SK-N-SH (cell line): ENCODE results near the gene MTA2. TPM values are rescaled to one million over a fixed set of nuclear protein-coding genes. Genes with fewer than 3 reads are reported as not detected.

Experiments used
- CTCF ChIA-PET: fragments of 300-600, 350-600 bp; formaldehyde crosslinking; extraction: SDS; loops from one replicate; lab custom pipeline; 2021; lab: Yijun Ruan, JAX
- POLR2A ChIA-PET: fragments of 350-600 bp; sonication (Branson Sonifier 250); formaldehyde crosslinking; extraction: SDS; loops from one replicate; lab custom pipeline; 2020; ENCODE audit warnings: antibody characterized with exemption, inconsistent platforms; lab: Yijun Ruan, JAX
- DNase-seq: peaks from one replicate; pipeline ENCODE4 v3.0.0; 2012
- H2AFZ ChIP-seq: fragments of 200-600 bp; sonication (generic); 2 replicates; pipeline ENCODE4 v1.8.1; 2016; ENCODE audit warnings: antibody characterized with exemption, mild to moderate bottlenecking, low read depth
- H3F3A ChIP-seq: fragments of 200-600 bp; sonication (generic); replicated peaks from 2 replicates; pipeline ENCODE3; 2016; ENCODE audit warnings: antibody characterized with exemption, mild to moderate bottlenecking; ENCODE audit not compliant: insufficient read depth
- H3K27ac ChIP-seq, 2 experiments: fragments of 200-500 bp in 1 of 2; fragments of 200-600 bp in 1 of 2; sonication (Bioruptor generic) in 1 of 2; sonication (generic), shearing (Covaris generic) in 1 of 2; 2 replicates each; pipeline versions ENCODE4 v1.5.1 to v1.6.1; 2014 to 2016; ENCODE audit warnings: low read depth in 2 of 2, inconsistent platforms in 1 of 2, low read length in 1 of 2, mild to moderate bottlenecking in 1 of 2, mixed read lengths in 1 of 2
- H3K27me3 ChIP-seq: fragments of 200-600 bp; sonication (generic), shearing (Covaris generic); 2 replicates; pipeline ENCODE4 v1.6.1; 2016; ENCODE audit warnings: mixed run types; ENCODE audit not compliant: insufficient read depth
- H3K36me3 ChIP-seq, 2 experiments: fragments of 200-500 bp in 1 of 2; fragments of 200-600 bp in 1 of 2; sonication (Bioruptor generic) in 1 of 2; sonication (generic) in 1 of 2; replicated peaks in 1 of 2; 2 replicates each; pipeline versions ENCODE3 to v1.5.1; 2014 to 2016; ENCODE audit warnings: low read length in 1 of 2, mild to moderate bottlenecking in 1 of 2; ENCODE audit not compliant: insufficient read depth in 2 of 2, control insufficient read depth in 1 of 2
- H3K4me1 ChIP-seq, 2 experiments: fragments of 200-500 bp in 1 of 2; fragments of 200-600 bp in 1 of 2; sonication (Bioruptor generic) in 1 of 2; sonication (generic), shearing (Covaris generic) in 1 of 2; 2 replicates each; pipeline versions ENCODE4 v1.5.1 to v1.6.1; 2014 to 2016; ENCODE audit warnings: low read depth in 1 of 2, low read length in 1 of 2, mixed run types in 1 of 2; ENCODE audit not compliant: insufficient read depth in 2 of 2, control insufficient read depth in 1 of 2
- H3K4me2 ChIP-seq: fragments of 200-600 bp; sonication (generic), shearing (Covaris generic); 2 replicates; pipeline ENCODE4 v1.6.1; 2017; ENCODE audit warnings: mixed run types
- H3K4me3 ChIP-seq, 2 experiments: fragments of 200-500 bp in 1 of 2; fragments of 200-600 bp in 1 of 2; sonication (Bioruptor generic) in 1 of 2; sonication (generic), shearing (Covaris generic) in 1 of 2; 2 replicates each; pipeline versions ENCODE4 v1.5.1 to v1.8.1; 2014 to 2016; ENCODE audit warnings: low read depth in 2 of 2, inconsistent platforms in 1 of 2, low read length in 1 of 2, mild to moderate bottlenecking in 1 of 2, mixed read lengths in 1 of 2, moderate library complexity in 1 of 2
- H3K79me2 ChIP-seq: fragments of 200-600 bp; sonication (generic); 2 replicates; pipeline ENCODE4 v1.8.1; 2017; ENCODE audit warnings: mild to moderate bottlenecking; ENCODE audit not compliant: insufficient read depth
- H3K9ac ChIP-seq: fragments of 200-600 bp; sonication (generic); 2 replicates; pipeline ENCODE4 v1.6.1; 2017; ENCODE audit warnings: mixed run types
- H3K9me2 ChIP-seq: fragments of 200-600 bp; sonication (generic); 2 replicates; pipeline ENCODE4 v1.6.1; 2017; ENCODE audit warnings: mixed run types
- H3K9me3 ChIP-seq: fragments of 200-600 bp; sonication (generic); 2 replicates; pipeline ENCODE4 v1.6.1; 2017; ENCODE audit warnings: mixed run types, mild to moderate bottlenecking, moderate library complexity
- H4K20me1 ChIP-seq: fragments of 200-600 bp; sonication (generic); 2 replicates; pipeline ENCODE4 v1.6.1; 2017; ENCODE audit warnings: mild to moderate bottlenecking, mixed run types; ENCODE audit not compliant: insufficient read depth
- CHD2 ChIP-seq: fragments of 150-350 bp; IDR thresholded peaks from 2 replicates; pipeline ENCODE4 v1.6.1; 2018; ENCODE audit warnings: low read length; ENCODE audit not compliant: partially characterized antibody
- ELF1 ChIP-seq: IDR thresholded peaks from 2 replicates; pipeline ENCODE4 v1.4.0; 2012
- EP300 ChIP-seq, 2 experiments: IDR thresholded peaks; 2 replicates each; pipeline versions ENCODE4 v1.4.0 to v1.6.1; 2012; ENCODE audit warnings: borderline replicate concordance in 1 of 2, low read depth in 1 of 2, low read length in 1 of 2
- EZH2phosphoT487 ChIP-seq: fragments of 200-600 bp; sonication (generic); IDR thresholded peaks from 2 replicates; pipeline ENCODE4 v1.6.1; 2017; ENCODE audit warnings: low read depth, mixed run types, mild to moderate bottlenecking, antibody characterized with exemption, moderate library complexity, borderline replicate concordance
- FOXM1 ChIP-seq: IDR thresholded peaks from 2 replicates; pipeline ENCODE4 v1.4.0; 2012; ENCODE audit warnings: low read depth, mild to moderate bottlenecking
- GABPA ChIP-seq: IDR thresholded peaks from 2 replicates; pipeline ENCODE4 v1.4.0; 2012; ENCODE audit warnings: low read depth, mild to moderate bottlenecking
- IRF3 ChIP-seq: fragments of 150-350 bp; IDR thresholded peaks from 2 replicates; pipeline ENCODE4 v1.6.1; 2016; ENCODE audit warnings: mild to moderate bottlenecking, low read depth, low read length
- MEF2A ChIP-seq: IDR thresholded peaks from 2 replicates; pipeline ENCODE4 v1.4.0; 2012; ENCODE audit warnings: low read depth, borderline replicate concordance
- PBX3 ChIP-seq: IDR thresholded peaks from 2 replicates; pipeline ENCODE4; 2012
- RCOR1 ChIP-seq: fragments of 150-350 bp; IDR thresholded peaks from 2 replicates; pipeline ENCODE4 v1.6.1; 2017; ENCODE audit warnings: antibody characterized with exemption, low read length
- RFX5 ChIP-seq: IDR thresholded peaks from 2 replicates; pipeline ENCODE4 v1.6.1; 2012; ENCODE audit warnings: mild to moderate bottlenecking, improper control_type of control experiment, low read length
- RXRA ChIP-seq: IDR thresholded peaks from 2 replicates; pipeline ENCODE4 v1.4.0; 2012; ENCODE audit warnings: low read depth, mild to moderate bottlenecking, borderline replicate concordance
- SIN3A ChIP-seq: IDR thresholded peaks from 2 replicates; pipeline ENCODE4 v1.6.1; 2012; ENCODE audit warnings: low read depth, mild to moderate bottlenecking, low read length, moderate library complexity, borderline replicate concordance
- SMC3 ChIP-seq: IDR thresholded peaks from 2 replicates; pipeline ENCODE4 v1.6.1; 2012; ENCODE audit warnings: low read depth, low read length, improper control_type of control experiment
- TAF1 ChIP-seq: IDR thresholded peaks from 2 replicates; pipeline ENCODE4 v1.6.1; 2012; ENCODE audit warnings: low read depth, mild to moderate bottlenecking, low read length, moderate library complexity, borderline replicate concordance
- TCF12 ChIP-seq: IDR thresholded peaks from 2 replicates; pipeline ENCODE4 v1.4.0; 2012
- USF1 ChIP-seq: IDR thresholded peaks from 2 replicates; pipeline ENCODE4 v1.4.0; 2012; ENCODE audit warnings: low read depth, borderline replicate concordance
- USF2 ChIP-seq: fragments of 150-350 bp; IDR thresholded peaks from 2 replicates; pipeline ENCODE4 v1.6.1; 2017; ENCODE audit warnings: antibody characterized with exemption, low read length, low read depth, borderline replicate concordance
- WGBS: methylation state at CpG from one replicate; pipeline ENCODE4 v1.1.6; 2017; ENCODE audit warnings: low lambda C conversion rate; 5-methylcytosine and 5-hydroxymethylcytosine counted together
- polyA plus RNA-seq, 3 experiments: library from polyadenylated mRNA; depleted of rRNA; stranded (reverse); fragments of >200 nt; gene quantifications; 2 replicates each; pipeline ENCODE4 v1.2.3, GENCODE V29; 2012

Gene MTA2
- polyA plus RNA-seq, 1 of the 3 experiments (the other 2 are of a cell fraction) = 18.4 TPM

- TF ChIP-seq EP300 (IDR thresholded peaks at IDR 0.05; ENCODE audit: borderline replicate concordance in 1 of 2, low read depth in 1 of 2, low read length in 1 of 2) (peak in 1 of 2 experiments; percentile 42; a peak in 1 of 4 replicates), TAF1 (no peak), EZH2phosphoT487 (no peak), TCF12 (peak; percentile 64), ELF1 (no peak), FOXM1 (no peak), SIN3A (0 out of 2 replicates have a peak, but pooled peaks have one; percentile 29), RFX5 (peak; percentile 100), CHD2 (no peak), GABPA (peak; percentile 47; the same call in 1 of the 2 replicates), IRF3 (0 out of 2 replicates have a peak, but pooled peaks have one; percentile 29), RCOR1 (no peak)
Measured at GRCh38 chr11:62556108-62556874, 45.4 kb downstream of the MTA2 start (continued).

GRCh38 chr11:62555464-62556107 lies 46.1 kb downstream of the MTA2 start:
- Histone ChIP-seq H3K4me1 (peaks cover 38 to 74% of the 10 kb centered on the region in 2 experiments), H3F3A (peaks cover 82% of the 10 kb centered on the region), H2AFZ (no peak overlapping the region), H3K36me3 (peaks cover 23 to 30% of the 10 kb centered on the region in 2 experiments), H3K4me3 (no peak overlapping the region; a peak in 1 of 4 replicates), H3K79me2 (peaks cover 40% of the 10 kb centered on the region; the same call in 1 of the 2 replicates), H3K9ac (peak overlapping the region; percentile 82), H3K9me2 (no peaks in the 10 kb centered on the region), H3K4me2 (peak overlapping the region; percentile 85), H3K27me3 (no peaks in the 10 kb centered on the region), H3K9me3 (no peaks in the 10 kb centered on the region), H4K20me1 (no peaks in the 10 kb centered on the region), H3K27ac (peak overlapping the region; percentile 85 to 97)
- peak; percentile 43 for DNase-seq
- ChIA-PET CTCF (interaction anchor here (1.4 to 11.8 kb wide), 3 partner anchors 12 to 174 kb away, joined by 3 to 90 read pairs (median 13); no protein-coding TSS in a partner anchor), POLR2A (interaction anchor here (0.7 to 1.3 kb wide), 4 partner anchors 9 to 110 kb away, joined by 3 to 4 read pairs (median 3); partner anchors contain the start of genes AHNAK, C11orf98, CSKMT and EEF1G)
- 48% methylated on average over 4 of the region's 4 CpGs for WGBS
- TF ChIP-seq PBX3 (no peak), USF1 (no peak), RXRA (no peak), SMC3 (no peak), USF2 (no peak), ELF1 (no peak), FOXM1 (no peak), MEF2A (no peak)
